OCI-LY7 (cell line): Measurements from ENCODE around the gene NTPCR. TPM values are rescaled to one million over a fixed set of nuclear protein-coding genes. Genes with fewer than 3 reads are reported as not detected.

ENCODE experiments used
- BruUV-seq: library from RNA; stranded (reverse); fragments of 400-500 nt; replicated peaks from 2 replicates; lab custom pipeline; 2021; lab: Mats Ljungman, UMichigan
- CTCF ChIA-PET: fragments of 300-600 bp; sonication (Branson Sonifier 250); formaldehyde crosslinking; loops from one replicate; lab custom pipeline; 2022; ENCODE audit warnings: antibody characterized with exemption; ENCODE audit not compliant: unreplicated experiment; lab: Charles Lee
- POLR2A ChIA-PET: fragments of 300-600 bp; sonication (Branson Sonifier 250); formaldehyde crosslinking; loops from one replicate; lab custom pipeline; 2022; ENCODE audit warnings: antibody characterized with exemption; lab: Charles Lee
- DNase-seq: peaks from one replicate; pipeline ENCODE4 v3.0.0-alpha.2; 2015; ENCODE audit warnings: low spot score
- H2AFZ ChIP-seq: fragments of 200-600 bp; sonication (generic), shearing (Covaris generic); 2 replicates; pipeline ENCODE4 v1.6.1; 2014; ENCODE audit warnings: mild to moderate bottlenecking, antibody characterized with exemption, low read length, moderate library complexity
- H3K27ac ChIP-seq: fragments of 200-600 bp; sonication (generic); 2 replicates; pipeline ENCODE4 v1.5.1; 2014; ENCODE audit warnings: mixed run types, low read depth, mild to moderate bottlenecking, moderate library complexity, low read length, inconsistent platforms; ENCODE audit not compliant: poor library complexity, severe bottlenecking
- H3K36me3 ChIP-seq: fragments of 200-600 bp; sonication (generic); 2 replicates; pipeline ENCODE4 v1.6.1; 2014; ENCODE audit warnings: mild to moderate bottlenecking, antibody characterized with exemption, low read length, moderate library complexity, mixed read lengths; ENCODE audit not compliant: insufficient read depth
- H3K4me1 ChIP-seq: fragments of 200-600 bp; sonication (generic); 2 replicates; pipeline ENCODE4 v1.5.1; 2014; ENCODE audit warnings: mild to moderate bottlenecking, low read length; ENCODE audit not compliant: insufficient read depth, poor library complexity, severe bottlenecking
- H3K4me2 ChIP-seq: fragments of 200-600 bp; sonication (generic); 2 replicates; pipeline ENCODE4 v1.6.1; 2014; ENCODE audit warnings: mild to moderate bottlenecking, low read length
- H3K4me3 ChIP-seq: fragments of 200-600 bp; sonication (generic); 2 replicates; pipeline ENCODE4 v1.5.1; 2014; ENCODE audit warnings: mild to moderate bottlenecking, low read depth, low read length; ENCODE audit not compliant: poor library complexity, severe bottlenecking
- H3K79me2 ChIP-seq: fragments of 200-600 bp; sonication (generic); 2 replicates; pipeline ENCODE4 v1.6.1; 2016; ENCODE audit warnings: low read depth, mild to moderate bottlenecking, low read length, moderate library complexity, mixed read lengths; ENCODE audit not compliant: insufficient read depth
- H3K9me2 ChIP-seq: fragments of 200-600 bp; sonication (generic); 2 replicates; pipeline ENCODE4 v1.6.1; 2016; ENCODE audit warnings: mild to moderate bottlenecking, low read length, mixed read lengths; ENCODE audit not compliant: insufficient read depth
- H3K9me3 ChIP-seq: fragments of 200-600 bp; sonication (generic); 2 replicates; pipeline ENCODE4 v1.6.1; 2014; ENCODE audit warnings: mild to moderate bottlenecking, mixed run types, low read length, mixed read lengths
- H4K20me1 ChIP-seq: fragments of 200-600 bp; sonication (generic); 2 replicates; pipeline ENCODE4 v1.6.1; 2014; ENCODE audit warnings: mild to moderate bottlenecking, antibody characterized with exemption, low read length, moderate library complexity, mixed read lengths; ENCODE audit not compliant: insufficient read depth
- EZH2phosphoT487 ChIP-seq: fragments of 200-600 bp; sonication (generic); IDR thresholded peaks from 2 replicates; pipeline ENCODE4 v1.6.1; 2018; ENCODE audit warnings: low read depth, borderline replicate concordance, mild to moderate bottlenecking, mixed run types, antibody characterized with exemption, low read length, moderate library complexity, mixed read lengths
- intact Hi-C: fragments of 100-400 bp; cut with micrococcal nuclease; formaldehyde crosslinking; loops from one replicate; pipeline ENCODE4 v1.10.0; 2022; ENCODE audit not compliant: unreplicated experiment
- total RNA-seq, 2 experiments: library from RNA; depleted of rRNA in 1 of 2; stranded (reverse); fragments of >200 nt in 1 of 2; shearing (Covaris generic) in 1 of 2; gene quantifications; 2 replicates each; pipeline ENCODE4 v1.2.3, GENCODE V29; 2014 to 2022
- TF ChIP-seq, protein P1 (sequence below): fragments of 200-600 bp; sonication (generic); conservative IDR thresholded peaks from 2 replicates; pipeline ENCODE4 v1.5.1; 2014; ENCODE audit warnings: mild to moderate bottlenecking, antibody characterized with exemption, low read length, moderate library complexity, mixed read lengths

Gene NTPCR
- total RNA-seq, 2 experiments from 2014 or later: 17.3 to 39.1 TPM

GRCh38 chr1:232954594-232955365 lies 4.4 kb downstream of the NTPCR start:
- POLR2A ChIA-PET: no interaction called here
- no TSS peak for BruUV-seq
- H3K4me3 ChIP-seq: no peak overlapping the region
- DNase-seq: no peak
- H3K79me2 ChIP-seq: peaks cover 3% of the 10 kb centered on the region; the same call in 1 of the 2 replicates
- intact Hi-C loops: no loop called here
- H2AFZ ChIP-seq: no peak overlapping the region
- H3K4me1 ChIP-seq: peaks cover 13% of the 10 kb centered on the region
- TF ChIP-seq, protein P1, sequence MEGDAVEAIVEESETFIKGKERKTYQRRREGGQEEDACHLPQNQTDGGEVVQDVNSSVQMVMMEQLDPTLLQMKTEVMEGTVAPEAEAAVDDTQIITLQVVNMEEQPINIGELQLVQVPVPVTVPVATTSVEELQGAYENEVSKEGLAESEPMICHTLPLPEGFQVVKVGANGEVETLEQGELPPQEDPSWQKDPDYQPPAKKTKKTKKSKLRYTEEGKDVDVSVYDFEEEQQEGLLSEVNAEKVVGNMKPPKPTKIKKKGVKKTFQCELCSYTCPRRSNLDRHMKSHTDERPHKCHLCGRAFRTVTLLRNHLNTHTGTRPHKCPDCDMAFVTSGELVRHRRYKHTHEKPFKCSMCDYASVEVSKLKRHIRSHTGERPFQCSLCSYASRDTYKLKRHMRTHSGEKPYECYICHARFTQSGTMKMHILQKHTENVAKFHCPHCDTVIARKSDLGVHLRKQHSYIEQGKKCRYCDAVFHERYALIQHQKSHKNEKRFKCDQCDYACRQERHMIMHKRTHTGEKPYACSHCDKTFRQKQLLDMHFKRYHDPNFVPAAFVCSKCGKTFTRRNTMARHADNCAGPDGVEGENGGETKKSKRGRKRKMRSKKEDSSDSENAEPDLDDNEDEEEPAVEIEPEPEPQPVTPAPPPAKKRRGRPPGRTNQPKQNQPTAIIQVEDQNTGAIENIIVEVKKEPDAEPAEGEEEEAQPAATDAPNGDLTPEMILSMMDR: no peak
- no peak for TF ChIP-seq EZH2phosphoT487
- no peak overlapping the region for H3K27ac ChIP-seq
- no peaks in the 10 kb centered on the region for H3K9me2 ChIP-seq
- CTCF ChIA-PET: no interaction called here
- H3K36me3 ChIP-seq: peaks cover 32% of the 10 kb centered on the region
- H3K9me3 ChIP-seq: peaks cover 8% of the 10 kb centered on the region; the same call in 1 of the 2 replicates
- H3K4me2 ChIP-seq: no peak overlapping the region
- H4K20me1 ChIP-seq: peaks cover 3% of the 10 kb centered on the region; the same call in 1 of the 2 replicates

- TF ChIP-seq EZH2phosphoT487: no peak
- TF ChIP-seq, protein P1: no peak
- Histone ChIP-seq H3K79me2 (peaks cover 3% of the 10 kb centered on the region; the same call in 1 of the 2 replicates), H2AFZ (no peak overlapping the region), H3K9me2 (no peaks in the 10 kb centered on the region), H3K4me3 (no peak overlapping the region), H3K4me1 (peaks cover 10% of the 10 kb centered on the region), H3K9me3 (peaks cover 8% of the 10 kb centered on the region; the same call in 1 of the 2 replicates), H4K20me1 (peaks cover 3% of the 10 kb centered on the region; the same call in 1 of the 2 replicates), H3K36me3 (peaks cover 35% of the 10 kb centered on the region), H3K4me2 (no peak overlapping the region), H3K27ac (no peak overlapping the region)
- POLR2A ChIA-PET: interaction anchor here (0.6 to 1.2 kb wide), 3 partner anchors 10 to 979 kb away, joined by 3 to 8 read pairs (median 3); no protein-coding TSS in a partner anchor
- BruUV-seq: no TSS peak
- no peak for DNase-seq
- intact Hi-C loops: no loop called here
- CTCF ChIA-PET: no interaction called here
These were observed 5.7 kb downstream of the NTPCR start for GRCh38 chr1:232956081-232956480.

DNA sequence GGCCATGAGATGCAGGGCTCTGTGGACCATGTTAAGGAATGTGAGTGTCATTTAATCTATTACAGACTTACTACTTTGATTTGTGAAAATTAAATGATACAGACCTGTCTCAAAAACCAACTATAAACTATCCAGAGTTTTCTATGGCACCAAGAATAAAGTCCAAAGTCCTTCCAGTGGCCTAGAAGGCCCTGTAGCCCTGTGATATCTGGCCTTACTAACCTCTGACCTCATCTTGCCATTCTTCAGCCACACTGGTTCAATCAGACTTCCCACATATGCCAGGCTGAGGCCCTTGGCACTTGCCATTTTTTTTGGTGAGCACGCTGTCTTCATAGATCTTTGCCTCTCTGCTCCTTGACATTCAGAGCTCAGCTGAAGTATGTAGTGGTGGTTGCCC lies 7.7 kb downstream of the NTPCR start:
- Histone ChIP-seq H3K36me3 (peaks cover 35% of the 10 kb centered on the region), H3K4me3 (no peak overlapping the region), H3K79me2 (no peaks in the 10 kb centered on the region), H2AFZ (no peak overlapping the region), H3K9me3 (peaks cover 8% of the 10 kb centered on the region; the same call in 1 of the 2 replicates), H3K4me1 (no peaks in the 10 kb centered on the region), H4K20me1 (no peaks in the 10 kb centered on the region), H3K27ac (no peak overlapping the region), H3K4me2 (no peak overlapping the region), H3K9me2 (no peaks in the 10 kb centered on the region)
- no peak for DNase-seq
- no peak for TF ChIP-seq EZH2phosphoT487
- TF ChIP-seq, protein P1: no peak
- intact Hi-C loops: no loop called here
- ChIA-PET CTCF (no interaction called here), POLR2A (no interaction called here)
- BruUV-seq: no TSS peak
